ENCODE results near the gene RAET1G.
"Not testable (repeated sequence)": the region's sequence is repeated elsewhere in the genome, so short reads cannot be mapped to it uniquely, and the experiment has no call there.

Gene RAET1G

DNA sequence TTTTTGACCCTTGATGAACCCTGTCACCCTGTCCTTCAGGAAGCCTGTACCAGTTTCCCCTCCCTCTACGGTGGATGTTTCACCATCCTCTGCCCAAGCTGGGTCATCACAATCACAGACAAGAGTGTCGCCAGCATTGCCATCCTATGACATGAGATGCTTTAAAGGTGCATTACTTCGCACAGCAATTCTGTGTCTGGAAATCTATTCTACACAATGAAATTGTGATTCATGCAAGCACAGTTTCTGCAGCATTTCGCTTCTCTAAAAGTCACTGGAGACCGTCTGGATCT is 16.4 kb upstream of the RAET1G start:
- Histone ChIP-seq H3K4me3 (ENCODE audit: low read depth in 1 of 2, low read length in 2 of 2) (no peak overlapping the region), H3K4me1 (ENCODE audit: insufficient read depth, low read length) (peaks cover 12% of the 10 kb centered on the region), H3K36me3 (ENCODE audit: insufficient read depth, low read length) (no peaks in the 10 kb centered on the region), H2AFZ (ENCODE audit: low read depth, low read length) (no peak overlapping the region), H3K27ac (ENCODE audit: low read length) (no peak overlapping the region), H3K79me2 (ENCODE audit: insufficient read depth, low read length) (no peaks in the 10 kb centered on the region; the same call in 1 of the 2 replicates), H3K4me2 (ENCODE audit: insufficient read depth, low read length) (no peak overlapping the region), H3K9me3 (ENCODE audit: insufficient read depth, low read length, severe bottlenecking) (no peaks in the 10 kb centered on the region), H4K20me1 (ENCODE audit: insufficient read depth, low read length) (0 out of 2 replicates have a peak, but pooled peaks cover 3% of the 10 kb centered on the region), H3K9ac (ENCODE audit: low read depth, low read length) (no peak overlapping the region), H3K27me3 (ENCODE audit: insufficient read depth, low read length, poor library complexity) (peaks cover 43% of the 10 kb centered on the region)
- TF ChIP-seq, protein P1, sequence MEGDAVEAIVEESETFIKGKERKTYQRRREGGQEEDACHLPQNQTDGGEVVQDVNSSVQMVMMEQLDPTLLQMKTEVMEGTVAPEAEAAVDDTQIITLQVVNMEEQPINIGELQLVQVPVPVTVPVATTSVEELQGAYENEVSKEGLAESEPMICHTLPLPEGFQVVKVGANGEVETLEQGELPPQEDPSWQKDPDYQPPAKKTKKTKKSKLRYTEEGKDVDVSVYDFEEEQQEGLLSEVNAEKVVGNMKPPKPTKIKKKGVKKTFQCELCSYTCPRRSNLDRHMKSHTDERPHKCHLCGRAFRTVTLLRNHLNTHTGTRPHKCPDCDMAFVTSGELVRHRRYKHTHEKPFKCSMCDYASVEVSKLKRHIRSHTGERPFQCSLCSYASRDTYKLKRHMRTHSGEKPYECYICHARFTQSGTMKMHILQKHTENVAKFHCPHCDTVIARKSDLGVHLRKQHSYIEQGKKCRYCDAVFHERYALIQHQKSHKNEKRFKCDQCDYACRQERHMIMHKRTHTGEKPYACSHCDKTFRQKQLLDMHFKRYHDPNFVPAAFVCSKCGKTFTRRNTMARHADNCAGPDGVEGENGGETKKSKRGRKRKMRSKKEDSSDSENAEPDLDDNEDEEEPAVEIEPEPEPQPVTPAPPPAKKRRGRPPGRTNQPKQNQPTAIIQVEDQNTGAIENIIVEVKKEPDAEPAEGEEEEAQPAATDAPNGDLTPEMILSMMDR (IDR thresholded peaks at IDR 0.05; ENCODE audit: borderline replicate concordance, extremely low read depth, low read length, poor library complexity, severe bottlenecking) = no peak
- TF ChIP-seq EZH2 (IDR thresholded peaks at IDR 0.05; ENCODE audit: borderline replicate concordance, low read depth, low read length, severe bottlenecking) = no peak
- no peak for ATAC-seq (ENCODE audit: insufficient read depth, low read depth)
- DNase-seq = no peak

DNA sequence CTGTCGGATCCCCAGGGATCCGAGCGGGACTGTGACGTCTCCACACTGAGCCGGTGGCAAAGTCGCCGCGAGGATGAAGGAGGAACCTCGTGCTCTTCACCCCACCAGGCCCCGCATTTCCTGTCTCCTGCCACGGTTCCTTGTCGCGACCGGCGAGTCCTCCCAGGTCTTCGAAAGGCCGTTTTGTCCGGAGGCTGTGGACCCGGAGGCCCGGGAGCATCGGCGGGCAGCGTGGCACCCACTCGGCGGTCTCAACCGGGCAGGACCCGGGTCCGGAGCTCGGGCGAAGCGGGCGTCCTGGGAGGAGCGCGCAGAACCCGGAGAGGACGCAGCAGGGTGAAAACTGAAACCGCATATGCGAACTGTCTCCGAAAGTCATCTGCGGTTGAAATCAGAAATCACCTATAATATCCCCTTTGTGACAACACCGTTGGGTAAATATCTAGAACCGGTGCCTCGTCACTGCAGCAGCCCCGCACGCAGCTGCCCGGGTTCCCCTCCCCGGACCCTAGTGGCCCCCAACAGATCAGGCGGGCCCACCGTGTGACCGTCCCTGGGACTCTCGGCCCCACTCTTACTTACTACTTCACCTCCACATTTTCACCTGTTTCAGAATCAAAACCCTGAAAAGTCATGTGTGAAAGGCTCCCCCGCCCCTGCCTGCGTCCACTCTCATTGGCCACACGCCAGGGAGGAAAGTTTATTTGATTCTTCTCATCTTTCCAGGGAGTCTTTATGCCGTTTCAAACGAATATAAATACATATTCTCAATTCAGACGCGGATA is 15.8 kb upstream of the RAET1G start:
- no peaks in the 10 kb centered on the region for H3K9me3 ChIP-seq (ENCODE audit: insufficient read depth, low read length, severe bottlenecking)
- H3K27me3 ChIP-seq (ENCODE audit: insufficient read depth, low read length, poor library complexity) = peaks cover 43% of the 10 kb centered on the region
- no peak overlapping the region for H2AFZ ChIP-seq (ENCODE audit: low read depth, low read length)
- DNase-seq (no peak), ATAC-seq (ENCODE audit: insufficient read depth, low read depth) (no peak)
- H3K79me2 ChIP-seq (ENCODE audit: insufficient read depth, low read length) = no peaks in the 10 kb centered on the region; the same call in 1 of the 2 replicates
- H3K4me2 ChIP-seq (ENCODE audit: insufficient read depth, low read length) = no peak overlapping the region
- 0 out of 2 replicates have a peak, but pooled peaks cover 3% of the 10 kb centered on the region for H4K20me1 ChIP-seq (ENCODE audit: insufficient read depth, low read length)
- H3K4me3 ChIP-seq (ENCODE audit: low read depth in 1 of 2, low read length in 2 of 2) = no peak overlapping the region
- TF ChIP-seq EZH2 (IDR thresholded peaks at IDR 0.05; ENCODE audit: borderline replicate concordance, low read depth, low read length, severe bottlenecking) = no peak
- TF ChIP-seq, protein P1 (IDR thresholded peaks at IDR 0.05; ENCODE audit: borderline replicate concordance, extremely low read depth, low read length, poor library complexity, severe bottlenecking) = no peak
- H3K27ac ChIP-seq (ENCODE audit: low read length) = no peak overlapping the region
- H3K4me1 ChIP-seq (ENCODE audit: insufficient read depth, low read length) = peaks cover 12% of the 10 kb centered on the region
- H3K9ac ChIP-seq (ENCODE audit: low read depth, low read length) = no peak overlapping the region
- H3K36me3 ChIP-seq (ENCODE audit: insufficient read depth, low read length) = no peaks in the 10 kb centered on the region

DNA sequence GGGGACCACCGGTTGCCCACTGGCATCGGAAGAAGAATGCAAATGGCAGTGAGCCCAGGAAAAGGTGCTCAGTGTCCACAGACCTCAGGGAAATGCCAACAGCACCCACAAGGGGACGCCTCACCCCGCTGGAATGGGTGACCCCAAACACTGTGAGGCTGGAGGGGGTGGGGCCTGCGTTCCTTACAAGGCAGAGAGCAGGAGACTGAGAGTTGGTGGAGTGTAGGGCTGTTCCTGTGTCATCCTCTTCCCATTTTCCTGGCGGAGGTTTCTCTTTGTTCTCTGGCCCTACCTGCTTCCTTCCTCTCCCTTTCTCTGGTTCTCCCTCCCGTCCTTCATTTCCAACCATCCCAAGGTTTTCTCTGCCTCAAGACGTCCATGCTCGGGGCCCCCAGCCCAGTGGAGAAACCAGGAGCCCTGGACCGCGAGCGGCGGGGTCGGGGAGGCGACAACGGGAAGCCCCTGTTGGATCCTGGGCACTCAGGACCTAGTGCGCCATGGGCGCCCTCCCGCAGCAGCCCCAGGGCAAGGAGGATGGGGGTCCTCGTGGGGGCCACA is 15.2 kb upstream of the RAET1G start:
- H3K4me3 ChIP-seq (ENCODE audit: low read depth in 1 of 2, low read length in 2 of 2); H2AFZ ChIP-seq (ENCODE audit: low read depth, low read length): not testable (repeated sequence)
- H3K27me3 ChIP-seq (ENCODE audit: insufficient read depth, low read length, poor library complexity) = peaks cover 43% of the 10 kb centered on the region

DNA sequence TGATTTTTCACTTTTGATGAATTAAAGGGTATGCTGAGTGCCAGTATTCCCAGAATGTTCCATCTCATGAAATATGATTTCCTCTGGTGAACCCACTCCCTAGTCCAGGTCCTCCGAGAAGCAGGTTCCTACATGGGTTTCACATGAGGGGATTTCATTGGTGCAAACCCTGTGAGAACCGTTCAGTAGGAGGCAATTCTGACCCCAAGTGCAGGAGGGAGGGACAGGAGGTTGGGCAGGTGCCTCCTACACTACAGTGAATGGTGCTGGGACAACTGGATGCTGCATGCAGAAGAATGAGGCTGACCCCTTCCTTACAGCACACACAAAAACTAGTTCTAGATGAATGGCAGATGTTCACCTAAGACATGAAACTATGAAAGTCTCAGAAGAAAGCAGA is 13.8 kb upstream of the RAET1G start:
- H3K9me3 ChIP-seq (ENCODE audit: insufficient read depth, low read length, severe bottlenecking) = no peaks in the 10 kb centered on the region
- no peak overlapping the region for H3K4me3 ChIP-seq (ENCODE audit: low read depth in 1 of 2, low read length in 2 of 2)
- H2AFZ ChIP-seq (ENCODE audit: low read depth, low read length) = no peak overlapping the region
- DNase-seq (no peak), ATAC-seq (ENCODE audit: insufficient read depth, low read depth) (no peak)
- no peak overlapping the region for H3K27ac ChIP-seq (ENCODE audit: low read length)
- no peak overlapping the region for H3K9ac ChIP-seq (ENCODE audit: low read depth, low read length)
- H3K27me3 ChIP-seq (ENCODE audit: insufficient read depth, low read length, poor library complexity) = peaks cover 43% of the 10 kb centered on the region
- TF ChIP-seq, protein P1 (IDR thresholded peaks at IDR 0.05; ENCODE audit: borderline replicate concordance, extremely low read depth, low read length, poor library complexity, severe bottlenecking) = no peak
- TF ChIP-seq EZH2 (IDR thresholded peaks at IDR 0.05; ENCODE audit: borderline replicate concordance, low read depth, low read length, severe bottlenecking) = no peak
- peaks cover 7% of the 10 kb centered on the region; the same call in 1 of the 2 replicates for H3K4me1 ChIP-seq (ENCODE audit: insufficient read depth, low read length)
- 0 out of 2 replicates have a peak, but pooled peaks cover 3% of the 10 kb centered on the region for H4K20me1 ChIP-seq (ENCODE audit: insufficient read depth, low read length)
- H3K36me3 ChIP-seq (ENCODE audit: insufficient read depth, low read length) = no peaks in the 10 kb centered on the region
- no peak overlapping the region for H3K4me2 ChIP-seq (ENCODE audit: insufficient read depth, low read length)
- no peaks in the 10 kb centered on the region for H3K79me2 ChIP-seq (ENCODE audit: insufficient read depth, low read length)

More for the DNA sequence above, 15.2 kb upstream of the RAET1G start:
- H3K4me1 ChIP-seq (ENCODE audit: insufficient read depth, low read length) = peaks cover 12% of the 10 kb centered on the region
- not testable (repeated sequence) for H3K79me2 ChIP-seq (ENCODE audit: insufficient read depth, low read length); H3K36me3 ChIP-seq (ENCODE audit: insufficient read depth, low read length); DNase-seq; ATAC-seq (ENCODE audit: insufficient read depth, low read depth); H3K9ac ChIP-seq (ENCODE audit: low read depth, low read length); H4K20me1 ChIP-seq (ENCODE audit: insufficient read depth, low read length); H3K27ac ChIP-seq (ENCODE audit: low read length); H3K4me2 ChIP-seq (ENCODE audit: insufficient read depth, low read length); H3K9me3 ChIP-seq (ENCODE audit: insufficient read depth, low read length, severe bottlenecking)

Measured in DND-41 (cell line).